ENCODE results near the gene TMEM115. TPM values are rescaled to one million over a fixed set of nuclear protein-coding genes. Genes with fewer than 3 reads are reported as not detected.

The TMEM115 gene
- total RNA-seq, 1 donor from 2014 or later: 55.7 TPM

- Histone ChIP-seq H3K36me3 (no peaks in the 10 kb centered on the region), H3K4me1 (peaks cover 0 to 3% of the 10 kb centered on the region in 2 donors), H3K27me3 (no peaks in the 10 kb centered on the region), H3K9me3 (no peaks in the 10 kb centered on the region), H3K4me3 (no peak overlapping the region), H3K27ac (peak overlapping the region; percentile 27 to 33)
- DNase-seq (ENCODE audit: low spot score in 2 of 2): no peak
- TF ChIP-seq, protein P1, sequence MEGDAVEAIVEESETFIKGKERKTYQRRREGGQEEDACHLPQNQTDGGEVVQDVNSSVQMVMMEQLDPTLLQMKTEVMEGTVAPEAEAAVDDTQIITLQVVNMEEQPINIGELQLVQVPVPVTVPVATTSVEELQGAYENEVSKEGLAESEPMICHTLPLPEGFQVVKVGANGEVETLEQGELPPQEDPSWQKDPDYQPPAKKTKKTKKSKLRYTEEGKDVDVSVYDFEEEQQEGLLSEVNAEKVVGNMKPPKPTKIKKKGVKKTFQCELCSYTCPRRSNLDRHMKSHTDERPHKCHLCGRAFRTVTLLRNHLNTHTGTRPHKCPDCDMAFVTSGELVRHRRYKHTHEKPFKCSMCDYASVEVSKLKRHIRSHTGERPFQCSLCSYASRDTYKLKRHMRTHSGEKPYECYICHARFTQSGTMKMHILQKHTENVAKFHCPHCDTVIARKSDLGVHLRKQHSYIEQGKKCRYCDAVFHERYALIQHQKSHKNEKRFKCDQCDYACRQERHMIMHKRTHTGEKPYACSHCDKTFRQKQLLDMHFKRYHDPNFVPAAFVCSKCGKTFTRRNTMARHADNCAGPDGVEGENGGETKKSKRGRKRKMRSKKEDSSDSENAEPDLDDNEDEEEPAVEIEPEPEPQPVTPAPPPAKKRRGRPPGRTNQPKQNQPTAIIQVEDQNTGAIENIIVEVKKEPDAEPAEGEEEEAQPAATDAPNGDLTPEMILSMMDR (IDR thresholded peaks at IDR 0.05): no peak
- intact Hi-C loops (cut with DNase I): no loop called here
Observed at GRCh38 chr3:50382722-50383121, 23.4 kb upstream of the TMEM115 start.

DNA sequence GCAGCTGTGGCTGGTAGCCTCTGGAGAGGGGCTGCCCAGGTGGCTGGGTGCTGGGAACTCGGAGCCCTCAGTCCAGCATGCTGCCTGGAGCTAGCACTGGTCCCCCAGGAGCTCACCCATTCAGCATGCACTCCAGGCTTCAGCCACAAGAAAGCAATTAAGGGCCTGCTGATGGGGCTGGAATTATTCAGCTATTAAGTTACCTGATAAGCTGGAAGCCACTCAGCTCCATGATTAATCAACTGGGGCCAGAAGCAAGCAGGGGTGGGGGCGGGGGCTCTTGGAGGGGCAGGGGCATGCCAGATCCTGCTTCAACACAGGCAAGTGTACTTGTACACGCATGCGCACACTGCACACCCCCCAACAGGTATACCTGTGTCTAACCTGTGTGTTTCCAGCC, 22.1 kb upstream of the TMEM115 start:
- Histone ChIP-seq H3K27ac (no peak overlapping the region), H3K4me1 (peaks cover 0 to 3% of the 10 kb centered on the region in 2 donors), H3K9me3 (no peaks in the 10 kb centered on the region), H3K27me3 (no peaks in the 10 kb centered on the region), H3K4me3 (no peak overlapping the region), H3K36me3 (no peaks in the 10 kb centered on the region)
- TF ChIP-seq, protein P1 (IDR thresholded peaks at IDR 0.05): no peak
- intact Hi-C loops (cut with DNase I): no loop called here
- DNase-seq (ENCODE audit: low spot score in 2 of 2): no peak

- H3K4me3 ChIP-seq: no peak overlapping the region
- H3K36me3 ChIP-seq: no peaks in the 10 kb centered on the region
- peaks cover 0 to 3% of the 10 kb centered on the region in 2 donors for H3K4me1 ChIP-seq
- TF ChIP-seq, protein P1 (IDR thresholded peaks at IDR 0.05): no peak
- H3K27me3 ChIP-seq: no peaks in the 10 kb centered on the region
- no peaks in the 10 kb centered on the region for H3K9me3 ChIP-seq
- no peak overlapping the region for H3K27ac ChIP-seq
- intact Hi-C loops (cut with DNase I): no loop called here
- DNase-seq (ENCODE audit: low spot score in 2 of 2): no peak
Observed at GRCh38 chr3:50380405-50381085, 21.2 kb upstream of the TMEM115 start.

DNA sequence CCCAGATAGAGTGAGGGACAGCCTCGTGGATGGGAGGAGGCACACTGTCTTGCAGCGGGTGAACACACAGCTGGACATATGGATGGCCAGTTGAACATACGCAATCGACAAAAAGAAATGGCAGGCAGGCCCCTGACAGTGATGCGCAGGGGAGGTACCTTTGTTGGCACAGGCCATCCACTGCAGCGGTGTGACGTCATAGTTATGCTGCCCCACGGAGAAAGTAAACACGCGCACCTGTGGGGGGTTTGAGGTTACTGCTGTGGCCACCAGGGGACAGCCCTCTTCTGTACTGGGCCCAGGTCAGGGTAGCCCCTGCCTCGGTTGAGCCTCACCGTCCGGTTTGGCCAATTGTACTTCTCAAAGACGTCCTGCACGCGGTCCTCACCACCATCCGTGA, 19.4 kb upstream of the TMEM115 start:
- DNase-seq (ENCODE audit: low spot score in 2 of 2): no peak
- Histone ChIP-seq H3K4me3 (no peak overlapping the region), H3K9me3 (no peaks in the 10 kb centered on the region), H3K27ac (no peak overlapping the region), H3K4me1 (peaks cover 0 to 3% of the 10 kb centered on the region in 2 donors), H3K36me3 (no peaks in the 10 kb centered on the region), H3K27me3 (no peaks in the 10 kb centered on the region)
- TF ChIP-seq, protein P1 (IDR thresholded peaks at IDR 0.05): no peak
- intact Hi-C loops (cut with DNase I): no loop called here

GRCh38 chr3:50378024-50378423, 18.7 kb upstream of the TMEM115 start:
- TF ChIP-seq, protein P1 (IDR thresholded peaks at IDR 0.05): no peak
- H3K4me3 ChIP-seq: no peak overlapping the region
- H3K36me3 ChIP-seq: no peaks in the 10 kb centered on the region
- peaks cover 0 to 3% of the 10 kb centered on the region in 2 donors for H3K4me1 ChIP-seq
- H3K9me3 ChIP-seq: no peaks in the 10 kb centered on the region
- intact Hi-C loops (cut with DNase I): no loop called here
- H3K27me3 ChIP-seq: no peaks in the 10 kb centered on the region
- H3K27ac ChIP-seq: no peak overlapping the region
- no peak for DNase-seq (ENCODE audit: low spot score in 2 of 2)
